GM23338 (cell line): ENCODE measurements around the gene KRIT1. TPM values are rescaled to one million over a fixed set of nuclear protein-coding genes. Genes with fewer than 3 reads are reported as not detected.
A peak's percentile ranks its signal among the peaks of the same experiment; 100 is the strongest.

Experiments
- ATAC-seq: fragments of 200-7000 bp; cut with Tn5 transposase; 3 replicates; pipeline ENCODE4 v1.9.1; 2020
- DNase-seq: peaks from one replicate; pipeline ENCODE4 v3.0.0-alpha.2; 2015; ENCODE audit warnings: low spot score
- H2AFZ ChIP-seq: fragments of 200-600 bp; sonication (generic); 2 replicates; pipeline ENCODE4 v1.8.0; 2016; ENCODE audit warnings: antibody characterized with exemption, mild to moderate bottlenecking, moderate library complexity
- H3F3A ChIP-seq: fragments of 200-600 bp; sonication (generic); replicated peaks from 2 replicates; pipeline ENCODE4 v1.8.0; 2017; ENCODE audit warnings: antibody characterized with exemption, mixed run types, low read depth
- H3K27ac ChIP-seq: fragments of 200-600 bp; sonication (generic); 2 replicates; pipeline ENCODE4 v1.6.1; 2016; ENCODE audit warnings: low read depth
- H3K27me3 ChIP-seq: fragments of 200-600 bp; sonication (generic); 2 replicates; pipeline ENCODE4 v1.8.0; 2016; ENCODE audit warnings: mild to moderate bottlenecking, mixed run types, moderate library complexity; ENCODE audit not compliant: insufficient read depth
- H3K36me3 ChIP-seq: fragments of 200-600 bp; sonication (generic); 2 replicates; pipeline ENCODE4 v1.8.0; 2016; ENCODE audit warnings: mild to moderate bottlenecking; ENCODE audit not compliant: insufficient read depth
- H3K4me1 ChIP-seq: fragments of 200-600 bp; sonication (generic); 2 replicates; pipeline ENCODE4 v1.8.0; 2016; ENCODE audit warnings: mild to moderate bottlenecking, moderate library complexity; ENCODE audit not compliant: insufficient read depth
- H3K4me2 ChIP-seq: fragments of 200-600 bp; sonication (generic); 2 replicates; pipeline ENCODE4 v1.7.1; 2017; ENCODE audit warnings: mixed run types
- H3K4me3 ChIP-seq: fragments of 200-600 bp; sonication (generic); 2 replicates; pipeline ENCODE4 v1.6.1; 2016; ENCODE audit warnings: mixed run types
- H3K79me2 ChIP-seq: fragments of 200-600 bp; sonication (generic); replicated peaks from 2 replicates; pipeline ENCODE4 v1.8.0; 2017; ENCODE audit warnings: mild to moderate bottlenecking; ENCODE audit not compliant: insufficient read depth
- H3K9me2 ChIP-seq: fragments of 200-600 bp; sonication (generic); 2 replicates; pipeline ENCODE4 v1.8.0; 2017; ENCODE audit not compliant: insufficient read depth
- H4K20me1 ChIP-seq: fragments of 200-600 bp; sonication (generic); replicated peaks from 2 replicates; pipeline ENCODE4 v1.8.0; 2017; ENCODE audit warnings: mild to moderate bottlenecking; ENCODE audit not compliant: insufficient read depth
- H3K27ac Mint-ChIP-seq: 2 replicates; pipeline ENCODE4 v1.8.0; 2020; ENCODE audit warnings: inconsistent platforms, mild to moderate bottlenecking, moderate library complexity, mixed read lengths
- H3K27me3 Mint-ChIP-seq: 3 replicates; pipeline ENCODE4 v1.8.0; 2022; ENCODE audit warnings: low read depth, mild to moderate bottlenecking, moderate library complexity, mixed read lengths, inconsistent platforms; ENCODE audit not compliant: insufficient read depth, poor library complexity
- H3K36me3 Mint-ChIP-seq: 3 replicates; pipeline ENCODE4 v1.8.0; 2021; ENCODE audit warnings: low read depth, mild to moderate bottlenecking, inconsistent platforms, moderate library complexity, mixed read lengths
- H3K4me1 Mint-ChIP-seq: 3 replicates; pipeline ENCODE4 v1.8.0; 2020; ENCODE audit warnings: mild to moderate bottlenecking, inconsistent platforms, mixed read lengths
- H3K4me3 Mint-ChIP-seq: 3 replicates; pipeline ENCODE4 v1.8.0; 2021; ENCODE audit warnings: moderate library complexity, mild to moderate bottlenecking, inconsistent platforms, mixed read lengths
- H3K9me3 Mint-ChIP-seq: 3 replicates; pipeline ENCODE4 v1.8.0; 2020; ENCODE audit warnings: moderate library complexity, mild to moderate bottlenecking, inconsistent platforms, mixed read lengths
- polyA plus RNA-seq: library from polyadenylated mRNA; unstranded; fragments of >200 nt; fragmentation: Nextera tagmentation; extraction: Ambion mirVana; gene quantifications from 2 replicates; pipeline ENCODE4 v1.2.1, GENCODE V29; 2016
- total RNA-seq: library from RNA; depleted of rRNA; stranded (reverse); fragments of >200 nt; shearing (Covaris generic); gene quantifications from 2 replicates; pipeline ENCODE4 v1.2.3, GENCODE V29; 2014
- TF ChIP-seq, protein P1 (sequence below), 2 experiments: fragments of 200-600 bp in 1 of 2; sonication (generic) in 1 of 2; conservative IDR thresholded peaks; 2 replicates each; pipeline versions ENCODE4 v1.5.1 to v1.6.1; 2016 to 2017; ENCODE audit warnings: antibody characterized with exemption in 2 of 2, low read depth in 2 of 2, mild to moderate bottlenecking in 2 of 2, moderate library complexity in 1 of 2
- TF ChIP-seq, protein P2 (sequence below): fragments of 250-450 bp; sonication (Bioruptor Pico); IDR thresholded peaks from 2 replicates; pipeline ENCODE4 v1.5.0; 2020; ENCODE audit warnings: mild to moderate bottlenecking, moderate library complexity

Gene KRIT1
- total and polyA plus RNA-seq, 2 experiments from 2014 or later, result 51.2 to 54.3 TPM

DNA sequence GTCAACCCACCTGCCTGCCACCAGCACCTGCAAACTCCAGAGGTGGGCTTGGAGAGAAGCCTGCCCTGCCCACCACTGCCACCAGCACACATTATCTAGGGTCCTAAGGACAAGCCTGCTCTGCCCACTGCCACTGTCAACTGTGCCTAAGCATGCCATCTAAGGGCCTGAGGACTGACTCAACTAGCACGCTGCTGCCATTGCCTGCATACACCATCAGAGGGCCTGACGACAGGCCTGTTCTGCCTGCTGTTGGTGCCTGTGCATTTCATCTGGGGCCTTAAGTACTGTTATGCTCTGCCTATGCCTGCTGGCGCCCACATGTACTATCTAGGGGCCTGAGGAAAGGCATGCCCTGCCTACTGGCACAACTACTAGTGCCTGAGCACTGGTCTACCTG, 39.7 kb downstream of the KRIT1 start (continued):
- TF ChIP-seq, protein P1, sequence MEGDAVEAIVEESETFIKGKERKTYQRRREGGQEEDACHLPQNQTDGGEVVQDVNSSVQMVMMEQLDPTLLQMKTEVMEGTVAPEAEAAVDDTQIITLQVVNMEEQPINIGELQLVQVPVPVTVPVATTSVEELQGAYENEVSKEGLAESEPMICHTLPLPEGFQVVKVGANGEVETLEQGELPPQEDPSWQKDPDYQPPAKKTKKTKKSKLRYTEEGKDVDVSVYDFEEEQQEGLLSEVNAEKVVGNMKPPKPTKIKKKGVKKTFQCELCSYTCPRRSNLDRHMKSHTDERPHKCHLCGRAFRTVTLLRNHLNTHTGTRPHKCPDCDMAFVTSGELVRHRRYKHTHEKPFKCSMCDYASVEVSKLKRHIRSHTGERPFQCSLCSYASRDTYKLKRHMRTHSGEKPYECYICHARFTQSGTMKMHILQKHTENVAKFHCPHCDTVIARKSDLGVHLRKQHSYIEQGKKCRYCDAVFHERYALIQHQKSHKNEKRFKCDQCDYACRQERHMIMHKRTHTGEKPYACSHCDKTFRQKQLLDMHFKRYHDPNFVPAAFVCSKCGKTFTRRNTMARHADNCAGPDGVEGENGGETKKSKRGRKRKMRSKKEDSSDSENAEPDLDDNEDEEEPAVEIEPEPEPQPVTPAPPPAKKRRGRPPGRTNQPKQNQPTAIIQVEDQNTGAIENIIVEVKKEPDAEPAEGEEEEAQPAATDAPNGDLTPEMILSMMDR (conservative IDR thresholded peaks at IDR 0.05; ENCODE audit: low read depth in 2 of 2), result peak in 1 of 2 experiments; percentile 20; a peak in 1 of 4 replicates

DNA sequence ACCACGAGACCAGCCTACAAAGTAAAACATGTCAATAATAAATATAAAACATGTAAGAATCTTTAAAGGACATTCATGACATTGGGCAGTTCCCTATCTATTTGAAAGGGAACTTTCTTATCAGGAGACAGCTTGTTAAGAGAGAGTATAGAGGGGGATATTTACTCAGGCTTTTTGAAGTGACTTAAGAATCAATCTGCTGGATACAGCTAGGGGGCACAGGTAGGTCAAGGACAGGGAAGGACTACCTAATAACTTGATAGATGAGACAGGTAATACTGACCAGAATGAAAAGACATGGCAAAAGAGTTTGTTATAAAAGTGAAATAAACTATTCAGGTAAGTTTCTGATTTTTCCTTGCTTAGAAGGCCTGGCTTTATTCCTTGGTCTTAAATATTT, 44.9 kb downstream of the KRIT1 start:
- H3K27ac Mint-ChIP-seq, result no peak overlapping the region
- Histone ChIP-seq H3K9me2 (no peaks in the 10 kb centered on the region), H3K4me2 (no peak overlapping the region), H3K79me2 (no peaks in the 10 kb centered on the region), H3K27ac (no peak overlapping the region), H2AFZ (no peak overlapping the region), H3K4me1 (no peaks in the 10 kb centered on the region), H3K36me3 (peaks cover 4% of the 10 kb centered on the region; the same call in 1 of the 2 replicates), H3K27me3 (no peaks in the 10 kb centered on the region), H4K20me1 (peaks cover 6% of the 10 kb centered on the region; the same call in 1 of the 2 replicates), H3K4me3 (no peak overlapping the region), H3F3A (no peaks in the 10 kb centered on the region)
- peaks cover under 1% of the 10 kb centered on the region for H3K27me3 Mint-ChIP-seq
- H3K4me3 Mint-ChIP-seq, result no peak overlapping the region
- no peaks in the 10 kb centered on the region for H3K4me1 Mint-ChIP-seq
- peak; percentile 42; the same call in 2 of the 3 replicates for ATAC-seq
- H3K9me3 Mint-ChIP-seq, result no peaks in the 10 kb centered on the region
- DNase-seq, result peak; percentile 30
- peaks cover 9% of the 10 kb centered on the region for H3K36me3 Mint-ChIP-seq
- TF ChIP-seq, protein P1 (conservative IDR thresholded peaks at IDR 0.05; ENCODE audit: low read depth in 2 of 2), result peak; percentile 37 to 42
- TF ChIP-seq, protein P2, sequence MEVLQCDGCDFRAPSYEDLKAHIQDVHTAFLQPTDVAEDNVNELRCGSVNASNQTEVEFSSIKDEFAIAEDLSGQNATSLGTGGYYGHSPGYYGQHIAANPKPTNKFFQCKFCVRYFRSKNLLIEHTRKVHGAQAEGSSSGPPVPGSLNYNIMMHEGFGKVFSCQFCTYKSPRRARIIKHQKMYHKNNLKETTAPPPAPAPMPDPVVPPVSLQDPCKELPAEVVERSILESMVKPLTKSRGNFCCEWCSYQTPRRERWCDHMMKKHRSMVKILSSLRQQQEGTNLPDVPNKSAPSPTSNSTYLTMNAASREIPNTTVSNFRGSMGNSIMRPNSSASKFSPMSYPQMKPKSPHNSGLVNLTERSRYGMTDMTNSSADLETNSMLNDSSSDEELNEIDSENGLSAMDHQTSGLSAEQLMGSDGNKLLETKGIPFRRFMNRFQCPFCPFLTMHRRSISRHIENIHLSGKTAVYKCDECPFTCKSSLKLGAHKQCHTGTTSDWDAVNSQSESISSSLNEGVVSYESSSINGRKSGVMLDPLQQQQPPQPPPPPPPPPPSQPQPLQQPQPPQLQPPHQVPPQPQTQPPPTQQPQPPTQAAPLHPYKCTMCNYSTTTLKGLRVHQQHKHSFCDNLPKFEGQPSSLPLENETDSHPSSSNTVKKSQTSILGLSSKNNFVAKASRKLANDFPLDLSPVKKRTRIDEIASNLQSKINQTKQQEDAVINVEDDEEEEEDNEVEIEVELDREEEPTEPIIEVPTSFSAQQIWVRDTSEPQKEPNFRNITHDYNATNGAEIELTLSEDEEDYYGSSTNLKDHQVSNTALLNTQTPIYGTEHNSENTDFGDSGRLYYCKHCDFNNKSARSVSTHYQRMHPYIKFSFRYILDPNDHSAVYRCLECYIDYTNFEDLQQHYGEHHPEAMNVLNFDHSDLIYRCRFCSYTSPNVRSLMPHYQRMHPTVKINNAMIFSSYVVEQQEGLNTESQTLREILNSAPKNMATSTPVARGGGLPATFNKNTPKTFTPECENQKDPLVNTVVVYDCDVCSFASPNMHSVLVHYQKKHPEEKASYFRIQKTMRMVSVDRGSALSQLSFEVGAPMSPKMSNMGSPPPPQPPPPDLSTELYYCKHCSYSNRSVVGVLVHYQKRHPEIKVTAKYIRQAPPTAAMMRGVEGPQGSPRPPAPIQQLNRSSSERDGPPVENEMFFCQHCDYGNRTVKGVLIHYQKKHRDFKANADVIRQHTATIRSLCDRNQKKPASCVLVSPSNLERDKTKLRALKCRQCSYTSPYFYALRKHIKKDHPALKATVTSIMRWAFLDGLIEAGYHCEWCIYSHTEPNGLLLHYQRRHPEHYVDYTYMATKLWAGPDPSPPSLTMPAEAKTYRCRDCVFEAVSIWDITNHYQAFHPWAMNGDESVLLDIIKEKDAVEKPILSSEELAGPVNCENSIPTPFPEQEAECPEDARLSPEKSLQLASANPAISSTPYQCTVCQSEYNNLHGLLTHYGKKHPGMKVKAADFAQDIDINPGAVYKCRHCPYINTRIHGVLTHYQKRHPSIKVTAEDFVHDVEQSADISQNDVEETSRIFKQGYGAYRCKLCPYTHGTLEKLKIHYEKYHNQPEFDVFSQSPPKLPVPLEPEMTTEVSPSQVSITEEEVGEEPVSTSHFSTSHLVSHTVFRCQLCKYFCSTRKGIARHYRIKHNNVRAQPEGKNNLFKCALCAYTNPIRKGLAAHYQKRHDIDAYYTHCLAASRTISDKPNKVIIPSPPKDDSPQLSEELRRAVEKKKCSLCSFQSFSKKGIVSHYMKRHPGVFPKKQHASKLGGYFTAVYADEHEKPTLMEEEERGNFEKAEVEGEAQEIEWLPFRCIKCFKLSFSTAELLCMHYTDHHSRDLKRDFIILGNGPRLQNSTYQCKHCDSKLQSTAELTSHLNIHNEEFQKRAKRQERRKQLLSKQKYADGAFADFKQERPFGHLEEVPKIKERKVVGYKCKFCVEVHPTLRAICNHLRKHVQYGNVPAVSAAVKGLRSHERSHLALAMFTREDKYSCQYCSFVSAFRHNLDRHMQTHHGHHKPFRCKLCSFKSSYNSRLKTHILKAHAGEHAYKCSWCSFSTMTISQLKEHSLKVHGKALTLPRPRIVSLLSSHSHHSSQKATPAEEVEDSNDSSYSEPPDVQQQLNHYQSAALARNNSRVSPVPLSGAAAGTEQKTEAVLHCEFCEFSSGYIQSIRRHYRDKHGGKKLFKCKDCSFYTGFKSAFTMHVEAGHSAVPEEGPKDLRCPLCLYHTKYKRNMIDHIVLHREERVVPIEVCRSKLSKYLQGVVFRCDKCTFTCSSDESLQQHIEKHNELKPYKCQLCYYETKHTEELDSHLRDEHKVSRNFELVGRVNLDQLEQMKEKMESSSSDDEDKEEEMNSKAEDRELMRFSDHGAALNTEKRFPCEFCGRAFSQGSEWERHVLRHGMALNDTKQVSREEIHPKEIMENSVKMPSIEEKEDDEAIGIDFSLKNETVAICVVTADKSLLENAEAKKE, result no peak
